NB4 (cell line): Measurements from ENCODE around the gene CMKLR1.

Source experiments
- POLR2A ChIP-seq: IDR thresholded peaks from 2 replicates; pipeline ENCODE4 v1.6.1; 2011; ENCODE audit warnings: mild to moderate bottlenecking; ENCODE audit not compliant: insufficient read length; ENCODE audit errors: extremely low read depth
- TF ChIP-seq, protein P1 (sequence below): IDR thresholded peaks from one replicate; pipeline ENCODE4 v1.5.1; 2012; ENCODE audit warnings: low read depth, low read length

DNA sequence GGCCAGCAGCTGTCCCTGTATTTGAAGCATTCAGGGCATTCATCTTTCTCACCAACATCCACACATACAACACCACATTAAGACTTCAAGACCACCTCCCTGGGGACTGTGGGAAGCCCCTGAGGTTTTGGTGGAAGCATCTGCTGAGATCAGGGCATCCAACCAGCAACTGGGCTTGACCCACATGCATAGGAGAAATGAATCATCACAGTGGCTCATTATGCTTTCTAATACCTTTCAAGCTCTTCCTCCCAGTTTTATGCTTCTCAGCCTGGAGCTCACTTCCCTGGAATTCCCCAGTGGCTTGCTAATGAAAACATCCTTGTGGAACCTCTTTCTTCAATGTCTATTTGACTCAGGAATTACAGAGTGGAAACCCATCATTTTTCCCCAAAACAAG, 21.4 kb upstream of the CMKLR1 start:
- TF ChIP-seq POLR2A, result no peak
- TF ChIP-seq, protein P1, sequence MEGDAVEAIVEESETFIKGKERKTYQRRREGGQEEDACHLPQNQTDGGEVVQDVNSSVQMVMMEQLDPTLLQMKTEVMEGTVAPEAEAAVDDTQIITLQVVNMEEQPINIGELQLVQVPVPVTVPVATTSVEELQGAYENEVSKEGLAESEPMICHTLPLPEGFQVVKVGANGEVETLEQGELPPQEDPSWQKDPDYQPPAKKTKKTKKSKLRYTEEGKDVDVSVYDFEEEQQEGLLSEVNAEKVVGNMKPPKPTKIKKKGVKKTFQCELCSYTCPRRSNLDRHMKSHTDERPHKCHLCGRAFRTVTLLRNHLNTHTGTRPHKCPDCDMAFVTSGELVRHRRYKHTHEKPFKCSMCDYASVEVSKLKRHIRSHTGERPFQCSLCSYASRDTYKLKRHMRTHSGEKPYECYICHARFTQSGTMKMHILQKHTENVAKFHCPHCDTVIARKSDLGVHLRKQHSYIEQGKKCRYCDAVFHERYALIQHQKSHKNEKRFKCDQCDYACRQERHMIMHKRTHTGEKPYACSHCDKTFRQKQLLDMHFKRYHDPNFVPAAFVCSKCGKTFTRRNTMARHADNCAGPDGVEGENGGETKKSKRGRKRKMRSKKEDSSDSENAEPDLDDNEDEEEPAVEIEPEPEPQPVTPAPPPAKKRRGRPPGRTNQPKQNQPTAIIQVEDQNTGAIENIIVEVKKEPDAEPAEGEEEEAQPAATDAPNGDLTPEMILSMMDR, result no peak
